Measurements from ENCODE around the gene PTPRC. TPM values are rescaled to one million over a fixed set of nuclear protein-coding genes. Genes with fewer than 3 reads are reported as not detected.

PTPRC gene
- total RNA-seq, 3 donors from 2014 or later: 17.9 to 29.4 (median 18.0) TPM

DNA sequence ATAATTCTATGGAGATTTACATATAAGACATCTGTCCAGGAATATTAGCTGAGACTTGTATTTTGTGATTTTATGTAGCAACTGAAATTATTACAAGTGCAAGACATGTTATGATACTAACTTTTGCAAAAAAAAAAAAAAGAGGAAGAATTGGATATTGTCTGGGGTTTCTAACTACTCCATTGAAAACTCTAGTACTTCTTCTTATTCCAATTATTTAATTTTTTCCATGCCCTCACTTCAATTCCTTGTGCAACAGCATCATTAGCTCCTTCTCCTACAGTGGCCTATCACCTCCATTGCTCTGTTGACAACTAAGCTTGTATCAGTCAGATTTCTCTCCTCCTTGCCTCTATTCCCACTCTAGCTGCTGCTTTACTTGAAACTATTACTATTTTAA lies 126.6 kb downstream of the PTPRC start:
- H3K4me3 ChIP-seq: no peak overlapping the region
- no peak for DNase-seq
- ATAC-seq: no peak
- no peaks in the 10 kb centered on the region for H3K9me3 ChIP-seq
- no peaks in the 10 kb centered on the region for H3K4me1 ChIP-seq (ENCODE audit: low read depth)
- intact Hi-C loops (cut with DNase I, micrococcal nuclease): no loop called here
- no peaks in the 10 kb centered on the region for H3K36me3 ChIP-seq (ENCODE audit: low read depth)
- TF ChIP-seq, protein P1, sequence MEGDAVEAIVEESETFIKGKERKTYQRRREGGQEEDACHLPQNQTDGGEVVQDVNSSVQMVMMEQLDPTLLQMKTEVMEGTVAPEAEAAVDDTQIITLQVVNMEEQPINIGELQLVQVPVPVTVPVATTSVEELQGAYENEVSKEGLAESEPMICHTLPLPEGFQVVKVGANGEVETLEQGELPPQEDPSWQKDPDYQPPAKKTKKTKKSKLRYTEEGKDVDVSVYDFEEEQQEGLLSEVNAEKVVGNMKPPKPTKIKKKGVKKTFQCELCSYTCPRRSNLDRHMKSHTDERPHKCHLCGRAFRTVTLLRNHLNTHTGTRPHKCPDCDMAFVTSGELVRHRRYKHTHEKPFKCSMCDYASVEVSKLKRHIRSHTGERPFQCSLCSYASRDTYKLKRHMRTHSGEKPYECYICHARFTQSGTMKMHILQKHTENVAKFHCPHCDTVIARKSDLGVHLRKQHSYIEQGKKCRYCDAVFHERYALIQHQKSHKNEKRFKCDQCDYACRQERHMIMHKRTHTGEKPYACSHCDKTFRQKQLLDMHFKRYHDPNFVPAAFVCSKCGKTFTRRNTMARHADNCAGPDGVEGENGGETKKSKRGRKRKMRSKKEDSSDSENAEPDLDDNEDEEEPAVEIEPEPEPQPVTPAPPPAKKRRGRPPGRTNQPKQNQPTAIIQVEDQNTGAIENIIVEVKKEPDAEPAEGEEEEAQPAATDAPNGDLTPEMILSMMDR (IDR thresholded peaks at IDR 0.05): no peak

DNA sequence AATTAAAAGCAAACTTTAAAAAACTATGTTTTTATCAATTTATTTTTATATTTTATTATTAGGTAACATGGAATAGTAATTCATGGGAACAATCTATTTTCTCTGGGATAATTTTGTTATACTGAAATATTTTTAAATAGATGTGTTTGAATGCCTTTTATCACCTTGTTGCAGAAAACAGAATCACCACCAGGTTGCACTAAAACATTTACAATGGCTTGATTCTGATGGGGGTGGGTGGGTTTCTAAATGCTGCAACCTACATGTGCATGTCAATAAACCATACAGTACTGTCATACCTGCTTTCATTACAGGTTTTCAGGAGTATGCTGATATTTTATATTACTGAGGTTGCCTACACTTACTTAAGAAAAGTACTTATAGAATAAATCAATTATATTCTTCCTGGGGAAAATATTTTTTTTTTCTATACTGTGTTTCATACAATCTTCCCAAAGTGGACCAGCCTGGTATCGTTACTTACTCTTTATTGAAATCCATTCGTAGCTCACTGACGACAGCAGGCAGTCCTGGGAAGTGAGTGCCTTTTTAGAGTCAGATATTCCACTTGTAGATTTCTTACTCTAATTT lies 132.8 kb downstream of the PTPRC start:
- DNase-seq: no peak
- ATAC-seq: no peak
- H3K4me1 ChIP-seq (ENCODE audit: low read depth): no peaks in the 10 kb centered on the region
- H3K4me3 ChIP-seq: no peak overlapping the region
- intact Hi-C loops (cut with DNase I, micrococcal nuclease): no loop called here
- H3K9me3 ChIP-seq: no peaks in the 10 kb centered on the region
- TF ChIP-seq, protein P1 (IDR thresholded peaks at IDR 0.05): no peak
- no peaks in the 10 kb centered on the region for H3K36me3 ChIP-seq (ENCODE audit: low read depth)

DNA sequence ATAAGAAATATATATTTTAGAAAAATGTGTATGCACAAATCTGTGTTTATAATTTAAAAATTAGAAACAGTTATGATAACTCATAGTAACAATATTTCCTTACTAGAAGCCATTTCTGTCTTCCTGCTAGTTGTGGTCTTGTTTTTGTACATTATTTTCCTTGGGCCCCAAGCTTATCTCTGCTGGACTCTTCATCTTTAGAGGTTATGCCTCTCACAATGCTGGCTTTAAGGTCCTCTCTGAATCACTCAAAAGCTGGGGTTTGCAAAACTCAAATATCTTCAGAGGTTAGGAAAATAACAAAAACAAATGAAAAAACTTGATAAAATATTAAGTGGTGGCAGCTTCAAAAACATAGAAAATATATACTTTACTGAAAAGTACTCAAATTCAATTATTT lies 133.8 kb downstream of the PTPRC start:
- Histone ChIP-seq H3K4me1 (ENCODE audit: low read depth) (no peaks in the 10 kb centered on the region), H3K9me3 (no peaks in the 10 kb centered on the region), H3K36me3 (ENCODE audit: low read depth) (no peaks in the 10 kb centered on the region), H3K4me3 (no peak overlapping the region)
- intact Hi-C loops (cut with DNase I, micrococcal nuclease): no loop called here
- ATAC-seq: no peak
- no peak for DNase-seq
- TF ChIP-seq, protein P1 (IDR thresholded peaks at IDR 0.05): no peak

DNA sequence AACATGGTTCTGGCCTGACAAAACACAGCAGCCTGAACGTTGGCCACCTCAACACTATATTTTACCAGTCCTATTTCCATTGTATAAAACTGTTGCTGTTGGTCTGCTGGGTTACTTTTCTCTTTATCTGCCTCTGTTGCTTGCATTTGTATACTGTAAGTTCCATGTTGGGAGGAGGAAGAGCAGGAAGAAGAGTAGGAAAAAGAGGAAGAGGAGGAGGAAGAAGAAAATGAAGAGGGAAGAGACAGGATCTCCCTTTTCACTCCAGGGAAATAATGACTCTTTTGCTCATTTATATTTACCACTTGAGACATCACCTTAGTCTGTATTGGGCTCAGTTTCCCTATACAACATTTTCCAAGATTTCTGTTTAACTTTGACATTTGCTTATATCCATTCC lies 134.2 kb downstream of the PTPRC start:
- no peak for DNase-seq
- no peak overlapping the region for H3K4me3 ChIP-seq
- no peak for ATAC-seq
- intact Hi-C loops (cut with DNase I, micrococcal nuclease): no loop called here
- H3K9me3 ChIP-seq: no peaks in the 10 kb centered on the region
- no peaks in the 10 kb centered on the region for H3K4me1 ChIP-seq (ENCODE audit: low read depth)
- H3K36me3 ChIP-seq (ENCODE audit: low read depth): no peaks in the 10 kb centered on the region
- TF ChIP-seq, protein P1 (IDR thresholded peaks at IDR 0.05): no peak

DNA sequence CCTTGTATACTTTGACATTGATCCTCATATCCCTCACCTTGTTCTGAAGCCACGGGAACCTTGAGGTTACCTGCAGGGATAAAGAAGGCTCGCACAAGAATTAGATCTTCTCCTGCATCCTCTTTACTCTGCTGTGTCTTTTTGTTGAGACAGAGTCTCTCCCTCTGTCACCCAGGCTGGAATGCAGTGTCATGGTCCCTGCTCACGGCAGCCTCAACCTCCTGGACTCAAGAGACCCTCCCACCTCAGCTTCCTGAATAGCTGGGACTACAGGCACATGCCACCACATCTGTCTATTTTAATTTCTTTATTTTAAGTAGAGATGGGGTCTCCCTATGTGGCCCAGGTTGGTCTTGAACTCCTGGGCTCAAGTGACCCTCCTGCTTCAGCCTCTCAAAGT lies 134.7 kb downstream of the PTPRC start:
- no peaks in the 10 kb centered on the region for H3K36me3 ChIP-seq (ENCODE audit: low read depth)

More for the DNA sequence above, 134.7 kb downstream of the PTPRC start:
- Histone ChIP-seq H3K9me3 (no peaks in the 10 kb centered on the region), H3K4me1 (ENCODE audit: low read depth) (no peaks in the 10 kb centered on the region), H3K4me3 (no peak overlapping the region)
- DNase-seq (no peak), ATAC-seq (no peak)
- intact Hi-C loops (cut with DNase I, micrococcal nuclease): no loop called here
- TF ChIP-seq, protein P1 (IDR thresholded peaks at IDR 0.05): no peak
